Left ventricle myocardium inferior (tissue), 1 donor: Measurements from ENCODE around the gene SPINDOC. TPM values are rescaled to one million over a fixed set of nuclear protein-coding genes. Genes with fewer than 3 reads are reported as not detected.
"Not testable (repeated sequence)": the region's sequence is repeated elsewhere in the genome, so short reads cannot be mapped to it uniquely, and the experiment has no call there.

Experiments used
- DNase-seq: peaks from one replicate; pipeline ENCODE4 v3.0.0-alpha.2; 2020
- H3K27ac ChIP-seq: fragments of 200-600 bp; replicated peaks from 2 replicates; pipeline ENCODE4 v1.8.0; 2021
- H3K27me3 ChIP-seq: fragments of 200-600 bp; 2 replicates; pipeline ENCODE4 v1.8.0; 2021; ENCODE audit warnings: low read depth
- H3K36me3 ChIP-seq: fragments of 200-600 bp; 2 replicates; pipeline ENCODE4 v1.8.0; 2021
- H3K4me1 ChIP-seq: fragments of 200-600 bp; 2 replicates; pipeline ENCODE4 v1.8.0; 2021
- H3K4me3 ChIP-seq: fragments of 200-600 bp; 2 replicates; pipeline ENCODE4 v1.8.0; 2021; ENCODE audit warnings: mild to moderate bottlenecking, moderate library complexity
- H3K9me3 ChIP-seq: fragments of 200-600 bp; replicated peaks from 2 replicates; pipeline ENCODE4 v1.8.0; 2021
- CTCF ChIP-seq: fragments of 200-600 bp; IDR thresholded peaks from 2 replicates; pipeline ENCODE4 v1.8.0; 2021; ENCODE audit warnings: antibody characterized with exemption, mild to moderate bottlenecking, borderline replicate concordance
- intact Hi-C: fragments of 100-400 bp; cut with micrococcal nuclease; formaldehyde crosslinking; loops from one replicate; pipeline ENCODE4 v1.11.0; 2022
- total RNA-seq: library from RNA; stranded (reverse); fragmentation: NEBNext Ultra II Directional; extraction: Animal tissue kit (Norgen Biotek cat#: 25700); gene quantifications from one replicate; pipeline ENCODE4 v1.2.1, GENCODE V29; 2021
- donor health status: DM: no; HTN: yes; CAD: no; lungs with severe emphysema.

SPINDOC gene
- total RNA-seq, 1 donor from 2014 or later: 14.0 TPM

GRCh38 chr11:63862923-63863322 lies 49.7 kb downstream of the SPINDOC start:
- Histone ChIP-seq H3K27ac (no peak overlapping the region), H3K36me3 (peaks cover 16% of the 10 kb centered on the region), H3K9me3 (no peaks in the 10 kb centered on the region), H3K4me3 (no peak overlapping the region), H3K4me1 (peaks cover 51% of the 10 kb centered on the region), H3K27me3 (no peaks in the 10 kb centered on the region)
- no peak for DNase-seq
- no peak for TF ChIP-seq CTCF
- intact Hi-C loops: no loop called here

GRCh38 chr11:63863620-63864019 lies 50.4 kb downstream of the SPINDOC start:
- H3K27ac ChIP-seq, DNase-seq, intact Hi-C loops, H3K27me3 ChIP-seq, H3K4me3 ChIP-seq, H3K9me3 ChIP-seq: not testable (repeated sequence)
- peaks cover 51% of the 10 kb centered on the region for H3K4me1 ChIP-seq
- peaks cover 16% of the 10 kb centered on the region for H3K36me3 ChIP-seq

- peak; percentile 32 for DNase-seq
- intact Hi-C loops: no loop called here
- Histone ChIP-seq H3K27ac (no peak overlapping the region), H3K36me3 (peaks cover 16% of the 10 kb centered on the region), H3K4me1 (peaks cover 68% of the 10 kb centered on the region), H3K27me3 (no peaks in the 10 kb centered on the region), H3K4me3 (no peak overlapping the region), H3K9me3 (no peaks in the 10 kb centered on the region)
- no peak for TF ChIP-seq CTCF
These were observed 53.0 kb downstream of the SPINDOC start for GRCh38 chr11:63866211-63866610.

GRCh38 chr11:63867511-63867910 lies 54.3 kb downstream of the SPINDOC start:
- Histone ChIP-seq H3K36me3 (peaks cover 3% of the 10 kb centered on the region), H3K27me3 (no peaks in the 10 kb centered on the region), H3K4me3 (no peak overlapping the region), H3K27ac (peak overlapping the region; percentile 64), H3K9me3 (no peaks in the 10 kb centered on the region), H3K4me1 (peaks cover 80% of the 10 kb centered on the region)
- DNase-seq: no peak
- intact Hi-C loops: no loop called here
- TF ChIP-seq CTCF: no peak

GRCh38 chr11:63868399-63869064 lies 55.3 kb downstream of the SPINDOC start:
- peak overlapping the region; percentile 64 for H3K27ac ChIP-seq
- no peak for DNase-seq
- intact Hi-C loops: no loop called here
- H3K4me1 ChIP-seq: peaks cover 85% of the 10 kb centered on the region
- H3K27me3 ChIP-seq: no peaks in the 10 kb centered on the region
- H3K4me3 ChIP-seq: no peak overlapping the region
- no peak for TF ChIP-seq CTCF
- no peaks in the 10 kb centered on the region for H3K9me3 ChIP-seq
- H3K36me3 ChIP-seq: no peaks in the 10 kb centered on the region

GRCh38 chr11:63869171-63869591 lies 55.9 kb downstream of the SPINDOC start:
- peaks cover 91% of the 10 kb centered on the region for H3K4me1 ChIP-seq
- no peaks in the 10 kb centered on the region for H3K36me3 ChIP-seq
- H3K9me3 ChIP-seq: no peaks in the 10 kb centered on the region
- intact Hi-C loops: no loop called here
- DNase-seq: no peak
- no peak overlapping the region for H3K4me3 ChIP-seq
- no peak for TF ChIP-seq CTCF
- H3K27ac ChIP-seq: peak overlapping the region; percentile 64
- H3K27me3 ChIP-seq: no peaks in the 10 kb centered on the region
